Colonic mucosa (tissue), 4 donors: ENCODE data around the gene ABL2. TPM values are rescaled to one million over a fixed set of nuclear protein-coding genes. Genes with fewer than 3 reads are reported as not detected.

Source experiments
- DNase-seq: peaks from one replicate; pipeline ENCODE4 v3.0.0-alpha.2; 2020
- H3K27ac ChIP-seq: fragments of 200-600 bp; one replicate; pipeline ENCODE4 v1.8.0; 2021
- H3K27me3 ChIP-seq: fragments of 200-600 bp; one replicate; pipeline ENCODE4 v1.8.0; 2021
- H3K36me3 ChIP-seq: fragments of 200-600 bp; one replicate; pipeline ENCODE4 v1.8.0; 2021
- H3K4me1 ChIP-seq: fragments of 200-600 bp; one replicate; pipeline ENCODE4 v1.8.0; 2021; ENCODE audit warnings: mild to moderate bottlenecking
- H3K4me3 ChIP-seq: fragments of 200-600 bp; one replicate; pipeline ENCODE4 v1.8.0; 2021
- H3K9ac ChIP-seq, 2 donors: one replicate each; pipeline ENCODE4 v1.7.0; 2013; ENCODE audit warnings: control low read depth in 2 of 2, low read depth in 2 of 2, low read length in 2 of 2
- H3K9me3 ChIP-seq: fragments of 200-600 bp; one replicate; pipeline ENCODE4 v1.8.0; 2021
- CTCF ChIP-seq: fragments of 200-600 bp; IDR thresholded peaks from one replicate; pipeline ENCODE4 v1.8.0; 2022; ENCODE audit warnings: antibody characterized with exemption, mild to moderate bottlenecking
- intact Hi-C: fragments of 100-400 bp; cut with DNase I; formaldehyde crosslinking; loops from one replicate; pipeline ENCODE4 v1.14.1; 2022
- total RNA-seq, 2 donors: library from RNA; stranded (reverse); fragmentation: NEBNext Ultra II Directional in 1 of 2; extraction: Animal tissue kit (Norgen Biotek cat#: 25700) in 1 of 2; gene quantifications; one replicate each; pipeline ENCODE4 v1.2.1, GENCODE V29; 2021
- donor health status: healthy.
- donor health status: DM: no; HTN: no; CAD: no.
- donor health status: DM: no; HTN: no; CAD: no.

The ABL2 gene
- total RNA-seq, 2 donors from 2014 or later = 9.1 to 12.8 TPM

GRCh38 chr1:179099891-179100290, 129.6 kb downstream of the ABL2 start:
- Histone ChIP-seq H3K9ac (no peak overlapping the region), H3K36me3 (peaks cover 5% of the 10 kb centered on the region), H3K4me3 (no peak overlapping the region), H3K9me3 (no peaks in the 10 kb centered on the region), H3K27me3 (no peaks in the 10 kb centered on the region), H3K4me1 (no peaks in the 10 kb centered on the region), H3K27ac (no peak overlapping the region)
- TF ChIP-seq CTCF = no peak
- no peak for DNase-seq
- intact Hi-C loops = no loop called here

- DNase-seq = no peak
- H3K27me3 ChIP-seq = no peaks in the 10 kb centered on the region
- intact Hi-C loops = no loop called here
- H3K4me1 ChIP-seq = no peaks in the 10 kb centered on the region
- no peak overlapping the region for H3K4me3 ChIP-seq
- no peak overlapping the region for H3K9ac ChIP-seq
- TF ChIP-seq CTCF = no peak
- peaks cover 5% of the 10 kb centered on the region for H3K36me3 ChIP-seq
- H3K27ac ChIP-seq = no peak overlapping the region
- H3K9me3 ChIP-seq = no peaks in the 10 kb centered on the region
These were observed 133.6 kb downstream of the ABL2 start for GRCh38 chr1:179095924-179096323.

GRCh38 chr1:179095377-179095776, 134.1 kb downstream of the ABL2 start:
- Histone ChIP-seq H3K27ac (no peak overlapping the region), H3K4me3 (no peak overlapping the region), H3K36me3 (peaks cover 5% of the 10 kb centered on the region), H3K9ac (no peak overlapping the region), H3K4me1 (no peaks in the 10 kb centered on the region), H3K27me3 (no peaks in the 10 kb centered on the region), H3K9me3 (no peaks in the 10 kb centered on the region)
- intact Hi-C loops = no loop called here
- no peak for DNase-seq
- TF ChIP-seq CTCF = no peak

GRCh38 chr1:179094818-179095217, 134.7 kb downstream of the ABL2 start:
- Histone ChIP-seq H3K9me3 (no peaks in the 10 kb centered on the region), H3K9ac (no peak overlapping the region), H3K27me3 (no peaks in the 10 kb centered on the region), H3K36me3 (peaks cover 5% of the 10 kb centered on the region), H3K4me1 (no peaks in the 10 kb centered on the region), H3K27ac (no peak overlapping the region), H3K4me3 (no peak overlapping the region)
- no peak for DNase-seq
- intact Hi-C loops = no loop called here
- no peak for TF ChIP-seq CTCF

GRCh38 chr1:179092896-179093461, 136.5 kb downstream of the ABL2 start:
- H3K4me3 ChIP-seq = no peak overlapping the region
- no peaks in the 10 kb centered on the region for H3K4me1 ChIP-seq
- H3K27me3 ChIP-seq = no peaks in the 10 kb centered on the region
- no peak for DNase-seq
- H3K36me3 ChIP-seq = peaks cover 5% of the 10 kb centered on the region
- H3K9me3 ChIP-seq = no peaks in the 10 kb centered on the region
- H3K27ac ChIP-seq = no peak overlapping the region
- no peak overlapping the region for H3K9ac ChIP-seq
- intact Hi-C loops = no loop called here
- TF ChIP-seq CTCF = no peak
